ENCODE results near the gene AUP1. TPM values are rescaled to one million over a fixed set of nuclear protein-coding genes. Genes with fewer than 3 reads are reported as not detected.
"Not testable (repeated sequence)": the region's sequence is repeated elsewhere in the genome, so short reads cannot be mapped to it uniquely, and the experiment has no call there.

Gene AUP1
- total RNA-seq, 3 donors from 2014 or later (not counting 1 experiment from before 2014, with no cell fraction given), result 234 to 242 (median 237) TPM

DNA sequence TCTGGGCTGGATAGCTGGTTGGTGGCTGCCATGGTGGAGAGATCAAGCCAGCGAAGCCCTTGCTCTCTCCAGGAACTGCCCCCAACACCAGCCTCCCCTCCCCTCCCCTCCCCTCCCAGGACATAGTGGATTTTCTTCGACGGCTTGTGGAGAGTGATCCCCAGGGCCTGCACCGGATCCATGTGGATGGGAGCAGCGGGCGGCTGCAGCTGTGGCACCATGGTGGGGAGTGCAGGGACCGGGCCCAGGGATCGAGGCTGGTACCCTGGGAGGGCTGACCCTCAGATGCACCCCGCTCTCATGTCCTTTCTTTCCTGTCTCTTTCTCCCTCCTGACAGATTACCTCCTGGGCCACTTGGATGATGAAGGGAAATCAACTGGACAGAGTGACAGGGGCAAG, 39.6 kb downstream of the AUP1 start:
- H3K36me3 Mint-ChIP-seq, result peaks cover 8% of the 10 kb centered on the region
- TF ChIP-seq, protein P1, sequence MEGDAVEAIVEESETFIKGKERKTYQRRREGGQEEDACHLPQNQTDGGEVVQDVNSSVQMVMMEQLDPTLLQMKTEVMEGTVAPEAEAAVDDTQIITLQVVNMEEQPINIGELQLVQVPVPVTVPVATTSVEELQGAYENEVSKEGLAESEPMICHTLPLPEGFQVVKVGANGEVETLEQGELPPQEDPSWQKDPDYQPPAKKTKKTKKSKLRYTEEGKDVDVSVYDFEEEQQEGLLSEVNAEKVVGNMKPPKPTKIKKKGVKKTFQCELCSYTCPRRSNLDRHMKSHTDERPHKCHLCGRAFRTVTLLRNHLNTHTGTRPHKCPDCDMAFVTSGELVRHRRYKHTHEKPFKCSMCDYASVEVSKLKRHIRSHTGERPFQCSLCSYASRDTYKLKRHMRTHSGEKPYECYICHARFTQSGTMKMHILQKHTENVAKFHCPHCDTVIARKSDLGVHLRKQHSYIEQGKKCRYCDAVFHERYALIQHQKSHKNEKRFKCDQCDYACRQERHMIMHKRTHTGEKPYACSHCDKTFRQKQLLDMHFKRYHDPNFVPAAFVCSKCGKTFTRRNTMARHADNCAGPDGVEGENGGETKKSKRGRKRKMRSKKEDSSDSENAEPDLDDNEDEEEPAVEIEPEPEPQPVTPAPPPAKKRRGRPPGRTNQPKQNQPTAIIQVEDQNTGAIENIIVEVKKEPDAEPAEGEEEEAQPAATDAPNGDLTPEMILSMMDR (IDR thresholded peaks at IDR 0.05), result no peak
- H3K9me3 Mint-ChIP-seq, result no peaks in the 10 kb centered on the region
- H3K27me3 Mint-ChIP-seq (ENCODE audit: low read depth in 2 of 2), result no peaks in the 10 kb centered on the region
- Histone ChIP-seq H3K27me3 (ENCODE audit: control insufficient read depth, insufficient read depth, low read length) (no peaks in the 10 kb centered on the region), H3K27ac (ENCODE audit: low read length) (no peak overlapping the region), H3K9me3 (ENCODE audit: control insufficient read depth, insufficient read depth, low read length) (no peaks in the 10 kb centered on the region), H3K4me3 (ENCODE audit: low read length) (no peak overlapping the region), H3K36me3 (ENCODE audit: control insufficient read depth, insufficient read depth, low read length) (peaks cover 48% of the 10 kb centered on the region), H3K4me1 (ENCODE audit: control insufficient read depth, insufficient read depth, low read length) (no peaks in the 10 kb centered on the region)
- ATAC-seq, result no peak
- H3K27ac Mint-ChIP-seq, result no peak overlapping the region
- no peak overlapping the region for H3K4me3 Mint-ChIP-seq
- no peak for DNase-seq
- peaks cover 5 to 18% of the 10 kb centered on the region in 2 donors for H3K4me1 Mint-ChIP-seq
- intact Hi-C loops (cut with micrococcal nuclease), result no loop called here
- 98% methylated on average over 6 of the region's 9 CpGs for WGBS (ENCODE audit: insufficient coverage)

DNA sequence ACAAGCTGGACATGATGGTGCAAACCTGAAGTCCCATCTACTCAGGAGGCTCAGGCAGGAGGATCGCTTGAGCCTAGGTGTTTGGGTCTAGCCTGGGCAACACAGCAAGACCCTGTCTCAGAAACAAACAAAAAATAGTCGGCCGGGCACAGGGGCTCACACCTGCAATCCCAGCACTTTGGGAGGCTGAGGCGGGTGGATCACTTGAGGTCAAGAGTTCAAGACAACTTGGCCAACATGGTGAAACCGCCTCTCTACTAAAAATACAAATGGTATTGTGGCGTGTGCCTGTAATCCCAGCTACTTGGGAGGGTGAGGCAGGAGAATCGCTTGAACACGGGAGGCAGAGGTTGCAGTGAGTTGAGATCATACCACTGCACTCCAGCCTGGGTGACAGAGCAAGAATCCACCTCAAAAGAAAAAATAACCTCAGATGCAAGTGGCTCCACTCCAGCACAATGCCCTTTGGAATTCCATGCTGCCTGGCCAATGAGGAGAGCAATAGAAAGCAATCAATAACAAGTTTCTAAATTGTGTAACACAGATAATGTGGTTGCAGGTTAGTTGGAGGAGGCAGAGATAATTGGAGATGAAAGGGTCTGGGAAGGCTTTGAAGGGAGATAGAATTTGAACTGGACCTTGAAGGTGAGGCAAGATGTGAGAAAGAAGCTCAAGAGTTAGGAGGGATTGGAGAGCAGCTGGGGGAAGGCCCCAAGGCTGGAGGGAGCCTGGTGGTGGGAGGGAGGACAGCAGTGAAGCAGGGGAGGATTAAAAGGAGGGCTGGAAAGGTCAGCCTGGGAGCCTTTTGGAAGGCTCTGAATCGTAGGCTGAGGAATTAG, 40.6 kb downstream of the AUP1 start:
- Mint-ChIP-seq H3K4me3 (no peak overlapping the region), H3K27me3 (ENCODE audit: low read depth in 2 of 2) (no peaks in the 10 kb centered on the region), H3K4me1 (peaks cover 5 to 18% of the 10 kb centered on the region in 2 donors), H3K27ac (no peak overlapping the region), H3K36me3 (peaks cover 8% of the 10 kb centered on the region), H3K9me3 (no peaks in the 10 kb centered on the region)
- H3K27me3 ChIP-seq (ENCODE audit: control insufficient read depth, insufficient read depth, low read length), result no peaks in the 10 kb centered on the region
- no peak for ATAC-seq
- TF ChIP-seq, protein P1 (IDR thresholded peaks at IDR 0.05), result no peak
- H3K27ac ChIP-seq (ENCODE audit: low read length), result no peak overlapping the region
- H3K9me3 ChIP-seq (ENCODE audit: control insufficient read depth, insufficient read depth, low read length), result no peaks in the 10 kb centered on the region
- intact Hi-C loops (cut with micrococcal nuclease), result no loop called here
- WGBS (ENCODE audit: insufficient coverage), result 99% methylated on average over 9 of the region's 9 CpGs
- peaks cover 2% of the 10 kb centered on the region for H3K4me1 ChIP-seq (ENCODE audit: control insufficient read depth, insufficient read depth, low read length)
- peaks cover 46% of the 10 kb centered on the region for H3K36me3 ChIP-seq (ENCODE audit: control insufficient read depth, insufficient read depth, low read length)
- H3K4me3 ChIP-seq (ENCODE audit: low read length), result no peak overlapping the region
- no peak for DNase-seq

DNA sequence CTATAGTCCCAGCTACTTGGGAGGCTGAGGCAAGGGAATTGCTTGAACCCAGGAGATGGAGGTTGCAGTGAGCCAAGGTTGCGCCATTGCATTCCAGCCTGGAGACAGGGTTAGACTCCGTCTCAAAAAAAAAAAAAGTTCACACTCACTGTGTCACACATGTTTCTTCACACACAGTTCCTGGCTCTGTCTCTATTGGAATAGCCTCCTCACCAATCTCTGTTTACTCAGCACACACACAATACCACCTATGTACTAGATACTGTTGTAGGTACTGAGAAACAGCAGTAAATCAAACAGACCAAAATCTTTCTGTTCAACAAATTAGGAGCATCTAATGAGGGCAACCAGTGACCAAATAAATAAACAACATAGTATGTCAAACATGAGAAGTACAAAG, 43.4 kb downstream of the AUP1 start:
- DNase-seq (no peak), ATAC-seq (no peak)
- Mint-ChIP-seq H3K27ac (no peak overlapping the region), H3K4me3 (no peak overlapping the region), H3K27me3 (ENCODE audit: low read depth in 2 of 2) (no peaks in the 10 kb centered on the region), H3K36me3 (peaks cover 8% of the 10 kb centered on the region), H3K4me1 (peaks cover 19 to 38% of the 10 kb centered on the region in 2 donors), H3K9me3 (no peaks in the 10 kb centered on the region)
- H3K4me3 ChIP-seq (ENCODE audit: low read length), result no peak overlapping the region
- peaks cover 21% of the 10 kb centered on the region for H3K4me1 ChIP-seq (ENCODE audit: control insufficient read depth, insufficient read depth, low read length)
- H3K36me3 ChIP-seq (ENCODE audit: control insufficient read depth, insufficient read depth, low read length), result peaks cover 20% of the 10 kb centered on the region
- no peaks in the 10 kb centered on the region for H3K27me3 ChIP-seq (ENCODE audit: control insufficient read depth, insufficient read depth, low read length)
- TF ChIP-seq, protein P1 (IDR thresholded peaks at IDR 0.05), result no peak
- intact Hi-C loops (cut with micrococcal nuclease), result no loop called here
- H3K9me3 ChIP-seq (ENCODE audit: control insufficient read depth, insufficient read depth, low read length), result no peaks in the 10 kb centered on the region
- 93% methylated on average over 2 of the region's 2 CpGs for WGBS (ENCODE audit: insufficient coverage)
- H3K27ac ChIP-seq (ENCODE audit: low read length), result no peak overlapping the region

DNA sequence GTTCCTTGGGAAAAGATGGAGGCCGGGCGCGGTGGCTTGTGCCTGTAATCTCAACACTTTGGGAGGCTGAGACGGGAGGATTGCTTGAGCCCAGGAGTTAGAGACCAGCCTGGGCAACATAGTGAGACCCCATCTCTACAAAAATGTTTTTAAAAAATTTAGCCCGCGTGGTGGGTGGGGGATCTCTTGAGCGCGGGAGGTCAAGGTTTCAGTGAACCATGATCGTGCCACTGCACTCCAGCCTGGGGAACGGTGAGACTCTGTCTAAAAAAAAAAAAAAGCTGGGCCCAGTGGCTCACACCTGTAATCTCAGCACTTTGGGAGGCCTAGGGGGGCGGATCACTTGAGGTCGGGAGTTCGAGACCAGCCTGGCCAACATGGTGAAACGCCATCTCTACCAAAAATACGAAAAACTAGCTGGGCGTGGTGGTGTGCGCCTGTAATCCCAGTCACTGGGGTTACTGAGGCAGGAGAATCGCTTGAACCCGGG, 45.8 kb downstream of the AUP1 start:
- Histone ChIP-seq H3K27ac (ENCODE audit: low read length) (peak overlapping the region; percentile 88), H3K4me3 (ENCODE audit: low read length) (peak overlapping the region; percentile 81), H3K4me1 (ENCODE audit: control insufficient read depth, insufficient read depth, low read length) (peaks cover 29% of the 10 kb centered on the region), H3K36me3 (ENCODE audit: control insufficient read depth, insufficient read depth, low read length) (peaks cover 21% of the 10 kb centered on the region)
- H3K27me3 Mint-ChIP-seq (ENCODE audit: low read depth in 2 of 2); H3K27me3 ChIP-seq (ENCODE audit: control insufficient read depth, insufficient read depth, low read length); H3K36me3 Mint-ChIP-seq; ATAC-seq; DNase-seq; H3K9me3 Mint-ChIP-seq; H3K9me3 ChIP-seq (ENCODE audit: control insufficient read depth, insufficient read depth, low read length): not testable (repeated sequence)
- H3K4me3 Mint-ChIP-seq, result peak overlapping the region; percentile 99
- peak overlapping the region; percentile 97 for H3K27ac Mint-ChIP-seq
- WGBS (ENCODE audit: insufficient coverage), result 89% methylated on average over 19 of the region's 19 CpGs
- intact Hi-C loops (cut with micrococcal nuclease), result loop anchor here (1.0 to 2.0 kb wide), 8 partner anchors 11 to 393 kb away; partner anchors contain the start of genes C2orf81, INO80B, MRPL53 and PCGF1
- H3K4me1 Mint-ChIP-seq, result peaks cover 24 to 35% of the 10 kb centered on the region in 2 donors

Data from natural killer cell (primary cell).